CD14-positive monocyte (primary cell): Measurements from ENCODE around the gene IFT57. TPM values are rescaled to one million over a fixed set of nuclear protein-coding genes. Genes with fewer than 3 reads are reported as not detected.

Experiments used
- DNase-seq, 3 donors: peaks; one replicate each; pipeline ENCODE4 v3.0.0-alpha.2; 2011 to 2022
- H2AFZ ChIP-seq: 2 replicates; pipeline ENCODE4 v1.6.0; 2012; ENCODE audit warnings: mild to moderate bottlenecking, low read depth, low read length, inconsistent platforms; ENCODE audit not compliant: insufficient read depth, poor library complexity, severe bottlenecking
- H3K27ac ChIP-seq, 2 donors: 1 replicate in 1 of 2; 2 replicates in 1 of 2; pipeline ENCODE4 v1.5.1; 2012 to 2013; ENCODE audit warnings: low read length in 2 of 2, control low read depth in 1 of 2, inconsistent platforms in 1 of 2, low read depth in 1 of 2, mild to moderate bottlenecking in 1 of 2
- H3K27me3 ChIP-seq, 2 donors: one replicate each; pipeline versions ENCODE4 v1.6.0 to v1.6.1; 2011 to 2013; ENCODE audit warnings: low read length in 2 of 2; ENCODE audit not compliant: control insufficient read depth in 2 of 2, insufficient read depth in 2 of 2
- H3K36me3 ChIP-seq, 2 donors: replicated peaks in 1 of 2; 1 replicate in 1 of 2; 2 replicates in 1 of 2; pipeline versions ENCODE4 v1.5.1 to v1.6.1; 2012 to 2013; ENCODE audit warnings: low read length in 2 of 2, control low read depth in 1 of 2, inconsistent platforms in 1 of 2, mild to moderate bottlenecking in 1 of 2; ENCODE audit not compliant: insufficient read depth in 2 of 2, control insufficient read depth in 1 of 2
- H3K4me1 ChIP-seq, 2 donors: 1 replicate in 1 of 2; 2 replicates in 1 of 2; pipeline versions ENCODE4 v1.5.1 to v1.6.1; 2012 to 2013; ENCODE audit warnings: low read length in 2 of 2, control low read depth in 1 of 2, inconsistent platforms in 1 of 2, mild to moderate bottlenecking in 1 of 2, moderate library complexity in 1 of 2; ENCODE audit not compliant: insufficient read depth in 2 of 2, control insufficient read depth in 1 of 2
- H3K4me2 ChIP-seq: replicated peaks from 2 replicates; pipeline ENCODE3; 2012; ENCODE audit warnings: low read length, moderate library complexity, mild to moderate bottlenecking; ENCODE audit not compliant: poor library complexity, severe bottlenecking; ENCODE audit errors: extremely low read depth
- H3K4me3 ChIP-seq, 3 experiments: fragments of 200-600 bp in 1 of 3; sonication (generic) in 1 of 3; replicated peaks in 1 of 3; 1 replicate in 2 of 3; 2 replicates in 1 of 3; pipeline ENCODE4 v1.5.1; 2011 to 2013; ENCODE audit warnings: low read length in 3 of 3, mild to moderate bottlenecking in 3 of 3, control low read depth in 2 of 3, low read depth in 2 of 3, inconsistent platforms in 1 of 3, moderate library complexity in 1 of 3
- H3K79me2 ChIP-seq: 2 replicates; pipeline ENCODE4 v1.6.0; 2012; ENCODE audit warnings: mild to moderate bottlenecking, control low read depth, inconsistent platforms, low read length, moderate library complexity; ENCODE audit not compliant: insufficient read depth
- H3K9ac ChIP-seq: 2 replicates; pipeline ENCODE4 v1.6.0; 2017; ENCODE audit warnings: low read length, mild to moderate bottlenecking; ENCODE audit not compliant: insufficient read depth, poor library complexity, severe bottlenecking
- H3K9me3 ChIP-seq, 2 donors: replicated peaks in 1 of 2; 1 replicate in 1 of 2; 2 replicates in 1 of 2; pipeline versions ENCODE4 v1.5.1 to v1.6.1; 2012 to 2013; ENCODE audit warnings: low read length in 2 of 2, control low read depth in 1 of 2; ENCODE audit not compliant: control insufficient read depth in 1 of 2, insufficient read depth in 1 of 2
- H4K20me1 ChIP-seq: 2 replicates; pipeline ENCODE4 v1.6.0; 2012; ENCODE audit warnings: mild to moderate bottlenecking, low read length, control low read depth, moderate library complexity; ENCODE audit not compliant: insufficient read depth
- H3K27ac Mint-ChIP-seq, 7 donors: one replicate each; pipeline ENCODE4 v1.8.0; 2020; ENCODE audit warnings: mild to moderate bottlenecking in 7 of 7, mixed read lengths in 7 of 7, moderate library complexity in 6 of 7, inconsistent platforms in 2 of 7
- H3K27me3 Mint-ChIP-seq, 3 donors: one replicate each; pipeline ENCODE4 v1.8.0; 2021 to 2022; ENCODE audit warnings: low read depth in 3 of 3, mild to moderate bottlenecking in 3 of 3, mixed read lengths in 3 of 3, moderate library complexity in 3 of 3, inconsistent platforms in 1 of 3
- H3K36me3 Mint-ChIP-seq, 2 donors: one replicate each; pipeline ENCODE4 v1.8.0; 2020; ENCODE audit warnings: mixed read lengths in 2 of 2, inconsistent platforms in 1 of 2, mild to moderate bottlenecking in 1 of 2
- H3K4me1 Mint-ChIP-seq: one replicate; pipeline ENCODE4 v1.8.0; 2020; ENCODE audit warnings: mild to moderate bottlenecking, mixed read lengths
- H3K4me3 Mint-ChIP-seq, 2 donors: one replicate each; pipeline ENCODE4 v1.8.0; 2020; ENCODE audit warnings: mild to moderate bottlenecking in 2 of 2, mixed read lengths in 2 of 2, moderate library complexity in 1 of 2
- H3K9me3 Mint-ChIP-seq, 7 donors: one replicate each; pipeline ENCODE4 v1.8.0; 2020 to 2022; ENCODE audit warnings: mixed read lengths in 7 of 7, mild to moderate bottlenecking in 6 of 7, moderate library complexity in 6 of 7, inconsistent platforms in 2 of 7
- CTCF ChIP-seq: fragments of 200-600 bp; IDR thresholded peaks from one replicate; pipeline ENCODE4 v1.8.0; 2022; ENCODE audit warnings: antibody characterized with exemption, mild to moderate bottlenecking
- WGBS: methylation state at CpG from one replicate; pipeline ENCODE4 v1.1.5; 2013; ENCODE audit warnings: missing lambda C conversion rate; ENCODE audit not compliant: insufficient coverage; 5-methylcytosine and 5-hydroxymethylcytosine counted together
- intact Hi-C, 2 donors: fragments of 100-400 bp; cut with micrococcal nuclease; formaldehyde crosslinking; loops; one replicate each; pipeline versions ENCODE4 v1.15.0 to v1.15.1; 2023
- polyA plus RNA-seq, 3 donors: library from polyadenylated mRNA; depleted of rRNA in 1 of 3; unstranded in 2 of 3; stranded (reverse) in 1 of 3; fragments of 300-500 nt in 2 of 3; fragments of >200 nt in 1 of 3; fragmentation: Illumina TruSeq in 2 of 3; gene quantifications; 1 replicate in 2 of 3; 2 replicates in 1 of 3; pipeline ENCODE4 v1.2.3, GENCODE V29; 2012 to 2021

The IFT57 gene
- polyA plus RNA-seq, 3 donors, result 4.9 to 22.9 (median 15.1) TPM

GRCh38 chr3:108113975-108114374 lies 108.2 kb downstream of the IFT57 start:
- Histone ChIP-seq H3K4me3 (no peak overlapping the region), H3K4me2 (no peak overlapping the region), H3K79me2 (no peaks in the 10 kb centered on the region), H2AFZ (no peak overlapping the region), H3K27ac (no peak overlapping the region), H4K20me1 (no peaks in the 10 kb centered on the region), H3K9ac (no peak overlapping the region), H3K27me3 (no peaks in the 10 kb centered on the region), H3K9me3 (no peaks in the 10 kb centered on the region), H3K36me3 (no peaks in the 10 kb centered on the region), H3K4me1 (no peaks in the 10 kb centered on the region)
- no peaks in the 10 kb centered on the region for H3K4me1 Mint-ChIP-seq
- TF ChIP-seq CTCF, result no peak
- no peak overlapping the region for H3K27ac Mint-ChIP-seq
- WGBS, result 96% methylated on average over 14 of the region's 15 CpGs
- peaks cover 0 to 6% (median 0%) of the 10 kb centered on the region in 3 donors for H3K27me3 Mint-ChIP-seq
- H3K36me3 Mint-ChIP-seq, result no peaks in the 10 kb centered on the region
- DNase-seq, result no peak
- intact Hi-C loops, result no loop called here
- no peaks in the 10 kb centered on the region for H3K9me3 Mint-ChIP-seq
- no peak overlapping the region for H3K4me3 Mint-ChIP-seq

DNA sequence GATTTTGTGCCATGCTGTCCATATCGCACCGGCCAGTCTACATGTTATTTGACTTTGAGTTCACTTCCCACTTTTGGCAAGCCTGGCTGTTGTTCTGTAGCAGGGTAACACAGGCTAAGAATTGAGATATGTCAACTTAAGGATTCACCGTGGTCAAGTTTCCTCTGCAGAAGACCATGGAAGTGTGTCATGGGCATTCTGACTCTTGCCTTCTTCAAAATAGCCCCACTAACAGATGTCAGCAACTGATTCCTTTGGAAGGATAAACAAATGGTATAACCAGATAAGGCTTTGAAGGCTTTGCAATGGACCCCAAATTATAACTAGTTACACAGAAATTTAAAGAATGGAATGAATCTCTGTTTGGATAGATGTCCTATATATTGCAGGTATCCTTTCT lies 111.3 kb downstream of the IFT57 start:
- H2AFZ ChIP-seq, result no peak overlapping the region
- Mint-ChIP-seq H3K9me3 (peaks cover 0 to 1% (median 0%) of the 10 kb centered on the region in 7 donors), H3K27ac (no peak overlapping the region), H3K4me3 (no peak overlapping the region), H3K36me3 (no peaks in the 10 kb centered on the region), H3K27me3 (peaks cover 0 to 2% (median 0%) of the 10 kb centered on the region in 3 donors), H3K4me1 (no peaks in the 10 kb centered on the region)
- H3K27ac ChIP-seq, result no peak overlapping the region
- no peak for DNase-seq
- H3K4me1 ChIP-seq, result no peaks in the 10 kb centered on the region
- H3K4me3 ChIP-seq, result no peak overlapping the region
- H3K36me3 ChIP-seq, result no peaks in the 10 kb centered on the region
- no peaks in the 10 kb centered on the region for H3K9me3 ChIP-seq
- H4K20me1 ChIP-seq, result no peaks in the 10 kb centered on the region
- H3K4me2 ChIP-seq, result no peak overlapping the region
- no peaks in the 10 kb centered on the region for H3K27me3 ChIP-seq
- TF ChIP-seq CTCF, result no peak
- intact Hi-C loops, result no loop called here
- 100% methylated on average over 2 of the region's 3 CpGs for WGBS
- H3K9ac ChIP-seq, result no peak overlapping the region
- no peaks in the 10 kb centered on the region for H3K79me2 ChIP-seq

Other genes starting within 250 kb of the IFT57 start
- 100 to 1,000 TPM in 2 of 3 donors, 10 to 100 TPM in 1; 52.3 to 203 (median 173) TPM for gene CD47, start 131.4 kb downstream of the IFT57 start, polyA plus RNA-seq
- gene HHLA2, start 74.1 kb upstream of the IFT57 start, polyA plus RNA-seq, result under 1 TPM in 1 of 3 donors, not detected in 2; 0.13 TPM